AG04450 (cell line): Measurements from ENCODE around the gene MYBPC2. TPM values are rescaled to one million over a fixed set of nuclear protein-coding genes. Genes with fewer than 3 reads are reported as not detected.

ENCODE experiments used
- CTCF ChIA-PET: fragments of 300-600, 350-600 bp; formaldehyde crosslinking; extraction: SDS; loops from one replicate; lab custom pipeline; 2022; ENCODE audit warnings: antibody characterized with exemption, inconsistent platforms; lab: Charles Lee
- POLR2A ChIA-PET: fragments of 350-600 bp; formaldehyde crosslinking; extraction: SDS; loops from one replicate; lab custom pipeline; 2021; ENCODE audit warnings: antibody characterized with exemption, inconsistent platforms; lab: Yijun Ruan, JAX
- DNase-seq: peaks from one replicate; pipeline ENCODE4 v3.0.0-alpha.2; 2011; ENCODE audit warnings: low read depth, low spot score
- H3K27ac ChIP-seq: one replicate; pipeline ENCODE4 v1.5.1; 2012; ENCODE audit warnings: low read depth, low read length, control low read depth
- H3K27me3 ChIP-seq: one replicate; pipeline ENCODE4 v1.6.0; 2012; ENCODE audit warnings: low read length; ENCODE audit not compliant: control insufficient read depth, insufficient read depth
- H3K4me3 ChIP-seq: 2 replicates; pipeline ENCODE4 v1.5.1; 2011; ENCODE audit warnings: mild to moderate bottlenecking, low read depth, low read length, control low read depth
- H3K9me3 ChIP-seq: 2 replicates; pipeline ENCODE4 v1.5.1; 2012; ENCODE audit warnings: low read length; ENCODE audit not compliant: control insufficient read depth, insufficient read depth
- polyA plus RNA-seq: library from polyadenylated mRNA; depleted of rRNA; stranded (reverse); fragments of >200 nt; gene quantifications from 2 replicates; pipeline ENCODE4 v1.2.3, GENCODE V29; 2011
- TF ChIP-seq, protein P1 (sequence below): IDR thresholded peaks from 2 replicates; pipeline ENCODE4 v1.5.1; 2011; ENCODE audit warnings: low read depth, low read length, control low read depth, inconsistent platforms

Gene MYBPC2
- polyA plus RNA-seq, 1 experiment, result not detected

DNA sequence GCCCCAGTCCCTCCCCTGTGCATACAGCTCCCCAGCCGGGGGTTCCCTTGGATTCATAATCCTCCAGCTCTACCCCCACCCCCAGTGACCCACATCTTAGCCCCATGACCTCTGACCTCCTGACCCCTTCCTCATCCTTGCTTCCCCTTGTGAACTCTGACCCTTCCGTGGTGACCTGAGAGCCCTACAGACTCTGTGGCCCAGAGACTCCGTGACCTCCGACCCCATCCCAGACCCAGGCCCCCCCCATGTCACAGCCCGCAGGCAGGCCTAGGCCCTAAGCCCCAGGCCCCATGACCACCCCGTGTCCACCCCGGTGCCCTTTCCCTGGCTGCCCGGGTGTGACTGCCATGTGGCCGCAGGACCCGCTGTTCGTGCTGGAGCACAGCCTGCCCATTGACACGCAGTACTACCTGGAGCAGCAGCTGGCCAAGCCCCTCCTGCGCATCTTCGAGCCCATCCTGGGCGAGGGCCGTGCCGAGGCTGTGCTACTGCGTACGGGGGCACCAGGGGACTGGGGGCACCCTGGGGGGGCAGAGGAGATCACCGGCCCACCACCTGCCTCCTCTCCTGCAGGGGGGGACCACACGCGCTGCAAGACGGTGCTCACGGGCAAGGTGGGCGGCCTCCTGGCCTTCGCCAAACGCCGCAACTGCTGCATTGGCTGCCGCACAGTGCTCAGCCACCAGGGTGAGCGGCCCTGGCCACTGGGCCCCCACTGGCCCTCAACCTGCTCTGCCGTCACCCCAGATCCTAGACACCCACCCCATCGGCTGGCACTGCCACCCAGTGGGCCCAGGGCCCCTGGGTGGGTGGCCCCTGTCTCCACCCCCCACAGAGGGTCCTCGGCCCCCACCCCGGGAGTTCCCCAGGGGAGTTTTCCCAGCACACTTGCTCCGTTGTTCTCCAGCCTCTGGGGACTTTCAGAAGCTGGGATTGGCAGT lies 16.4 kb upstream of the MYBPC2 start:
- POLR2A ChIA-PET, result no interaction called here
- H3K27ac ChIP-seq, result no peak overlapping the region

DNA sequence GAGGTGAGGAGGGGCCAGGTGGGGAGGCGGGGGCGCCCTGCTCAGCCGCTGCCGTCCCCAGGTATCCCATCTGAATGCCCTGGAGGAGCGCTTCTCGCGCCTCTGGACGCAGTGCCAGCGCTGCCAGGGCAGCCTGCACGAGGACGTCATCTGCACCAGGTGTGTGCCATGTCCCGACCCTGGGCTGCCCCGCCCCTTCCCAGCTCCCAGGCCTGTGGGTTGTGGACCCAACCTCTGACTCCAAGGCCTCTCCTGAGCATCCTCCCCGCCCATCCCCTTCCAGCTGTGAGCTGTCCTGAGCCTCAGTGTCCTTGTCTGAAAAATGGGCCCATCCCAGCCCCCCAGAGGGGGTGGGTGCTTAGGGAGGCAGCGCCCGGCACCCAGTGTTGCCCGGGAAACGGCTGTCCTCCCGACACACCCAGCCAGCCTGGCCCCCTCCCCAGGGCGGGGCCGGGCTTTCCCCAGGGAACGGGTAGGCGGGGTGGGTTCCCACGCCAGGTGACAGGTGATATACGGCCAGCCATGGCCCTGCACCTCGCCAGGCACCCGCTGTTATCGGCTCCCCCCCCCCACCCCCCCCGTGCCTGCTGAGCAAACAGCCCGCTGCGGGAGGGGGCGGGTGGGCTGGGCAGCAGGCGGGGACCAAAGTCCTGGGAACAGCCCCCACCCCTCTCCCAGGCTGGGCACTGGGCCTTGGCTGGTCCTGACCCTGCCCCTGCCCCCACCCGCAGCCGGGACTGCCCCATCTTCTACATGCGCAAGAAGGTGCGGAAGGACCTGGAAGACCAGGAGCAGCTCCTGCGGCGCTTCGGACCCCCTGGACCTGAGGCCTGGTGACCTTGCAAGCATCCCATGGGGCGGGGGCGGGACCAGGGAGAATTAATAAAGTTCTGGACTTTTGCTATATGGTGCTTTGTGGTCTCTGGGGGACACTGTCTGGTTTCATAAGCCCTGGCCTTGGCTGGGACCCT lies 15.3 kb upstream of the MYBPC2 start:
- Histone ChIP-seq H3K27me3 (peaks cover 15% of the 10 kb centered on the region), H3K9me3 (peaks cover 8% of the 10 kb centered on the region), H3K27ac (no peak overlapping the region), H3K4me3 (no peak overlapping the region)
- CTCF ChIA-PET, result no interaction called here
- DNase-seq, result no peak
- POLR2A ChIA-PET, result no interaction called here
- TF ChIP-seq, protein P1, sequence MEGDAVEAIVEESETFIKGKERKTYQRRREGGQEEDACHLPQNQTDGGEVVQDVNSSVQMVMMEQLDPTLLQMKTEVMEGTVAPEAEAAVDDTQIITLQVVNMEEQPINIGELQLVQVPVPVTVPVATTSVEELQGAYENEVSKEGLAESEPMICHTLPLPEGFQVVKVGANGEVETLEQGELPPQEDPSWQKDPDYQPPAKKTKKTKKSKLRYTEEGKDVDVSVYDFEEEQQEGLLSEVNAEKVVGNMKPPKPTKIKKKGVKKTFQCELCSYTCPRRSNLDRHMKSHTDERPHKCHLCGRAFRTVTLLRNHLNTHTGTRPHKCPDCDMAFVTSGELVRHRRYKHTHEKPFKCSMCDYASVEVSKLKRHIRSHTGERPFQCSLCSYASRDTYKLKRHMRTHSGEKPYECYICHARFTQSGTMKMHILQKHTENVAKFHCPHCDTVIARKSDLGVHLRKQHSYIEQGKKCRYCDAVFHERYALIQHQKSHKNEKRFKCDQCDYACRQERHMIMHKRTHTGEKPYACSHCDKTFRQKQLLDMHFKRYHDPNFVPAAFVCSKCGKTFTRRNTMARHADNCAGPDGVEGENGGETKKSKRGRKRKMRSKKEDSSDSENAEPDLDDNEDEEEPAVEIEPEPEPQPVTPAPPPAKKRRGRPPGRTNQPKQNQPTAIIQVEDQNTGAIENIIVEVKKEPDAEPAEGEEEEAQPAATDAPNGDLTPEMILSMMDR, result no peak

More for the DNA sequence above, 16.4 kb upstream of the MYBPC2 start:
- CTCF ChIA-PET, result interaction anchor here (1.7 kb wide), 1 partner anchor 47 kb away, joined by 10 read pairs; no protein-coding TSS in a partner anchor
- H3K9me3 ChIP-seq, result peaks cover 8% of the 10 kb centered on the region
- H3K27me3 ChIP-seq, result peaks cover 15% of the 10 kb centered on the region
- TF ChIP-seq, protein P1, result no peak
- H3K4me3 ChIP-seq, result no peak overlapping the region
- DNase-seq, result no peak

DNA sequence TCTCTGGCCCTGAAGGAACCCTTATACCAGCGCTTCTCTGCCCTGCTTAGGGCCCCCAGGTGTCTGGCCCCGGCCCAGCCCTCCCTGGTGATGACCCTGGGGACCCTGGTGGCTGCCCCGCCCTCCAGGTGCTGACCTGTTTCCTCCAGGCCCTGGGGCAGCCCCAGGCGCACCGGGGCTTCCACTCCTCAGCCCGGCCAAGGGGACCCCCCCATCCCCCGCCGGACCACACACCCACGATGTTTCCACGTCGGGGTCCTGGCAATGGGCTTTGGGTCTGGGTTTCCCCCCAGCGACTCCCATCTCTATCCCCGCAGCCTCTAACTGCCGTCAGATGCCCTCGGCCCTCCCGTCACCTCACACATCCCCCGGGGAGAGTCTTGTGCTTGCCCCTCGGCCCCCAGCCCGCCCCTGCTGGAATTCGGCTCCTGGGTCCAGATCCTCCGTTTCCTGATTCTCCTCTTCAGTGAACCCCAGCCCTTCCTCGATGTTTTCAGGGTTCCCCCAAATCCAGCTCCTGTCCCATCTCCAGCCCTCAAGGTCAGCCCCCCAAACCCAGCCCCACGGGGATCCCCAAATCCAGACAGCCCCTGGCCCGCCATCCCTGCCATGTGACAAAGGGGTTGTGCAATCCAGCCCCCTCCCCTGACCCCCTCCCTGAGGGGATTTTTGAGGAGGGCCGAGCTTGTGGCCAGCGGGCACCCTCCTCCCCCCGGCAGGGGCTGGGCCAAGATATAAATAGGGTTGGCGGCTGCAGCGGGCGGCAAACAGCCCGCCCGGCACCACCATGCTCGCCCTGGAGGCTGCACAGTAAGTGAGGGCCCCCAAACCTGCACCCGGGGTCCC lies 14.3 kb upstream of the MYBPC2 start, which contains the start of gene SPIB:
TSS of gene SPIB (plus strand) at position 763 of the 846 bp plus-strand sequence. CDS start at position 788, 25 bp downstream.
- TF ChIP-seq, protein P1, result no peak
- peaks cover 18% of the 10 kb centered on the region for H3K27me3 ChIP-seq
- CTCF ChIA-PET, result no interaction called here
- no peak within 1 kb of the TSS for H3K27ac ChIP-seq
- H3K4me3 ChIP-seq, result no peak within 1 kb of the TSS
- POLR2A ChIA-PET, result no interaction called here
- DNase-seq, result no peak
- H3K9me3 ChIP-seq, result peaks cover 4% of the 10 kb centered on the region

DNA sequence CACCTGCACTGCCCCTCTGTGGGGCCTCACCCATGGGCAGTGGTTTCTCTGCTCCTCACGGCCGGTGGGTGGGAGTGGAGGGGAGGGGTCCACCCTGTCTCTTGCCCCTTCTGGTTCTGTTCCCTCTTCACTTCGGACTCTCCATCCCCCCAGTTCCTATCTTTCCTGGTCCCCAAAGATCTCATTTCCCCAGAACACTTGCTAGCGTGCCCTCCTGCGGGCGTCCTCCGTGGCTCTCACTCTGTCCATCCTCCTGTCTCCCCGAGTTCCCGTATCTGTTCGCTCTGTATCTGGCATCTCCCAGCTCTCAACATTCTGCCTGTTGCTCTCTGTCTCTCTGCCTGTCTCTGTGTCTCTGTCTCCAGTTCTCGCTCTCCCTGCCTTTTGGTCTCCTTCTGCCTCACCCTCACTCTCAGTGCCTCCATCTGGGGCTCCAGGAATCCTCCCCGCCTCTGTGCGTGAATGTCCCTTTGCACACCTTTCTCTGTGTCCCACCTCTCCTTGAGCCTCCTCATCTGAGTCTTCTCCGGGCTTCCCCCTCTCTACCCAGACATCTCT lies 13.6 kb upstream of the MYBPC2 start:
- CTCF ChIA-PET, result no interaction called here
- DNase-seq, result no peak
- peaks cover 3% of the 10 kb centered on the region for H3K9me3 ChIP-seq
- POLR2A ChIA-PET, result no interaction called here
- no peak overlapping the region for H3K27ac ChIP-seq
- H3K27me3 ChIP-seq, result peaks cover 18% of the 10 kb centered on the region
- H3K4me3 ChIP-seq, result no peak overlapping the region
- TF ChIP-seq, protein P1, result no peak
